ENCODE results near the gene MRPS11.
"Not testable (repeated sequence)": the region's sequence is repeated elsewhere in the genome, so short reads cannot be mapped to it uniquely, and the experiment has no call there.

MRPS11 gene

GRCh38 chr15:88497109-88497765, 29.7 kb downstream of the MRPS11 start:
- FAIRE-seq: no peak

- no peak for FAIRE-seq
These were observed 31.5 kb downstream of the MRPS11 start for GRCh38 chr15:88498996-88499395.

GRCh38 chr15:88504445-88504844, 36.9 kb downstream of the MRPS11 start:
- no peak for FAIRE-seq

- no peak for FAIRE-seq
These were observed 38.2 kb downstream of the MRPS11 start for GRCh38 chr15:88505721-88506120.

GRCh38 chr15:88506628-88507027, 39.1 kb downstream of the MRPS11 start:
- no peak for FAIRE-seq

GRCh38 chr15:88509321-88509720, 41.8 kb downstream of the MRPS11 start:
- no peak for FAIRE-seq

GRCh38 chr15:88509964-88510363, 42.5 kb downstream of the MRPS11 start:
- no peak for FAIRE-seq

- no peak for FAIRE-seq
These were observed 43.7 kb downstream of the MRPS11 start for GRCh38 chr15:88511161-88511560.

- FAIRE-seq: no peak
These were observed 44.6 kb downstream of the MRPS11 start for GRCh38 chr15:88512078-88512477.

- no peak for FAIRE-seq
These were observed 45.1 kb downstream of the MRPS11 start for GRCh38 chr15:88512601-88513000.

- FAIRE-seq: no peak
These were observed 45.7 kb downstream of the MRPS11 start for GRCh38 chr15:88513195-88513594.

GRCh38 chr15:88518903-88519302, 51.4 kb downstream of the MRPS11 start:
- no peak for FAIRE-seq

GRCh38 chr15:88524094-88524493, 56.6 kb downstream of the MRPS11 start:
- not testable (repeated sequence) for FAIRE-seq

- no peak for FAIRE-seq
These were observed 57.9 kb downstream of the MRPS11 start for GRCh38 chr15:88525418-88525817.

- FAIRE-seq: no peak
These were observed 58.9 kb downstream of the MRPS11 start for GRCh38 chr15:88526247-88526879.

GRCh38 chr15:88529021-88529630, 61.6 kb downstream of the MRPS11 start:
- FAIRE-seq: no peak
